OCI-LY7 (cell line): ENCODE results near the gene CYP24A1.
"Not testable (repeated sequence)": the region's sequence is repeated elsewhere in the genome, so short reads cannot be mapped to it uniquely, and the experiment has no call there.

Experiments used
- CTCF ChIP-seq: fragments of 200-600 bp; sonication (generic); conservative IDR thresholded peaks from 2 replicates; pipeline ENCODE4 v1.5.1; 2014; ENCODE audit warnings: mild to moderate bottlenecking, antibody characterized with exemption, low read length, moderate library complexity, mixed read lengths
- EZH2phosphoT487 ChIP-seq: fragments of 200-600 bp; sonication (generic); IDR thresholded peaks from 2 replicates; pipeline ENCODE4 v1.6.1; 2018; ENCODE audit warnings: low read depth, borderline replicate concordance, mild to moderate bottlenecking, mixed run types, antibody characterized with exemption, low read length, moderate library complexity, mixed read lengths

GRCh38 chr20:54126328-54126727 lies 47.5 kb downstream of the CYP24A1 start:
- not testable (repeated sequence) for TF ChIP-seq CTCF, EZH2phosphoT487
